Endodermal cell (in vitro differentiated cells): ENCODE results near the gene PCSK1. TPM values are rescaled to one million over a fixed set of nuclear protein-coding genes. Genes with fewer than 3 reads are reported as not detected.

ENCODE experiments used
- DNase-seq: peaks from one replicate; pipeline ENCODE4 v3.0.0-alpha.2; 2017
- H3K27ac ChIP-seq: 2 replicates; pipeline ENCODE4 v1.5.1; 2013; ENCODE audit warnings: mild to moderate bottlenecking, low read depth, low read length, moderate library complexity
- H3K27me3 ChIP-seq: 2 replicates; pipeline ENCODE4 v1.6.1; 2013; ENCODE audit warnings: mild to moderate bottlenecking, low read length, moderate library complexity; ENCODE audit not compliant: insufficient read depth, control insufficient read depth, poor library complexity, severe bottlenecking
- H3K36me3 ChIP-seq: 2 replicates; pipeline ENCODE4 v1.7.0; 2013; ENCODE audit warnings: mild to moderate bottlenecking, low read length, moderate library complexity; ENCODE audit not compliant: control insufficient read depth, insufficient read depth
- H3K4me1 ChIP-seq: one replicate; pipeline ENCODE4 v1.7.0; 2013; ENCODE audit warnings: low read length; ENCODE audit not compliant: control insufficient read depth, insufficient read depth
- H3K4me3 ChIP-seq: 2 replicates; pipeline ENCODE4 v1.5.1; 2013; ENCODE audit warnings: mild to moderate bottlenecking, low read length, moderate library complexity
- H3K9ac ChIP-seq: 2 replicates; pipeline ENCODE4 v1.6.1; 2013; ENCODE audit warnings: mild to moderate bottlenecking, low read length, moderate library complexity; ENCODE audit not compliant: poor library complexity, severe bottlenecking; ENCODE audit errors: extremely low read depth
- H3K9me3 ChIP-seq: 2 replicates; pipeline ENCODE4 v1.6.1; 2013; ENCODE audit warnings: mild to moderate bottlenecking, low read length, moderate library complexity; ENCODE audit not compliant: control insufficient read depth
- H3K27ac Mint-ChIP-seq: 2 replicates; pipeline ENCODE4 v1.8.0; 2020; ENCODE audit warnings: mixed read lengths
- H3K27me3 Mint-ChIP-seq: 2 replicates; pipeline ENCODE4 v1.8.0; 2021; ENCODE audit warnings: mild to moderate bottlenecking, mixed read lengths; ENCODE audit not compliant: insufficient read depth
- H3K36me3 Mint-ChIP-seq: 2 replicates; pipeline ENCODE4 v1.8.0; 2020; ENCODE audit warnings: low read depth, mixed read lengths
- H3K4me1 Mint-ChIP-seq: 2 replicates; pipeline ENCODE4 v1.8.0; 2020; ENCODE audit warnings: mixed read lengths
- H3K4me3 Mint-ChIP-seq: 2 replicates; pipeline ENCODE4 v1.8.0; 2020; ENCODE audit warnings: mild to moderate bottlenecking, moderate library complexity, mixed read lengths
- H3K9me3 Mint-ChIP-seq: 2 replicates; pipeline ENCODE4 v1.8.0; 2020; ENCODE audit warnings: mild to moderate bottlenecking, mixed read lengths
- WGBS, 2 experiments: methylation state at CpG; one replicate each; pipeline versions ENCODE4 v1.1.5 to v1.1.7; 2013; ENCODE audit warnings: missing lambda C conversion rate in 2 of 2, mixed read lengths in 1 of 2; ENCODE audit not compliant: insufficient coverage in 1 of 2, insufficient read length in 1 of 2; 5-methylcytosine and 5-hydroxymethylcytosine counted together
- total RNA-seq, 2 donors: library from RNA; stranded (reverse); fragmentation: NEBNext Ultra II Directional in 1 of 2; extraction: Animal tissue kit (Norgen Biotek cat#: 25700) in 1 of 2; gene quantifications; 2 replicates in 1 of 2; 3 replicates in 1 of 2; pipeline ENCODE4 v1.2.1, GENCODE V29; 2021
- TF ChIP-seq, protein P1 (sequence below): fragments of 200-600 bp; sonication (generic); conservative IDR thresholded peaks from 2 replicates; pipeline ENCODE4 v1.5.0; 2021; ENCODE audit warnings: antibody characterized with exemption, mild to moderate bottlenecking

Gene PCSK1
- total RNA-seq, 2 donors from 2014 or later = not detected

DNA sequence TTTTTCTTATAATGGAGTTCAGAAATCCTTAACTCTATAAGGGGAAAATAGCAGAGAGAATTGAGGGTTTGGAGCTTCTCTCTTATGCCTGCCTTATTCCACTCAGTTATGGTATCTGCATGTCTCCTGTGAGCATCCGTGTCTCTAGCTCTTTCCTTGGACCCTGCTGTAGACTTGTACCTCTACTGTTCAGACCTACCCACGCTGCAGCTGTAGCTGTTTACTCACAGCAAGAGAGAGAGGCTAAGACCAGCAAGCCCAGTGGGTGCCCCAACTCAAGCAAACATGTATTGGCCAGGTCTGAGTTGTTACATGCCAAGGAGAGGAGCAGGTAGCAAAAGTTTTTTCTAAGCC lies 7.1 kb upstream of the PCSK1 start:
- Mint-ChIP-seq H3K4me3 (no peak overlapping the region), H3K4me1 (no peaks in the 10 kb centered on the region), H3K36me3 (no peaks in the 10 kb centered on the region), H3K27me3 (no peaks in the 10 kb centered on the region), H3K27ac (no peak overlapping the region), H3K9me3 (no peaks in the 10 kb centered on the region)
- H3K4me3 ChIP-seq = no peak overlapping the region
- WGBS, 2 experiments = 83 to 100% methylated on average over 1 to 2 of the region's 2 CpGs
- TF ChIP-seq, protein P1, sequence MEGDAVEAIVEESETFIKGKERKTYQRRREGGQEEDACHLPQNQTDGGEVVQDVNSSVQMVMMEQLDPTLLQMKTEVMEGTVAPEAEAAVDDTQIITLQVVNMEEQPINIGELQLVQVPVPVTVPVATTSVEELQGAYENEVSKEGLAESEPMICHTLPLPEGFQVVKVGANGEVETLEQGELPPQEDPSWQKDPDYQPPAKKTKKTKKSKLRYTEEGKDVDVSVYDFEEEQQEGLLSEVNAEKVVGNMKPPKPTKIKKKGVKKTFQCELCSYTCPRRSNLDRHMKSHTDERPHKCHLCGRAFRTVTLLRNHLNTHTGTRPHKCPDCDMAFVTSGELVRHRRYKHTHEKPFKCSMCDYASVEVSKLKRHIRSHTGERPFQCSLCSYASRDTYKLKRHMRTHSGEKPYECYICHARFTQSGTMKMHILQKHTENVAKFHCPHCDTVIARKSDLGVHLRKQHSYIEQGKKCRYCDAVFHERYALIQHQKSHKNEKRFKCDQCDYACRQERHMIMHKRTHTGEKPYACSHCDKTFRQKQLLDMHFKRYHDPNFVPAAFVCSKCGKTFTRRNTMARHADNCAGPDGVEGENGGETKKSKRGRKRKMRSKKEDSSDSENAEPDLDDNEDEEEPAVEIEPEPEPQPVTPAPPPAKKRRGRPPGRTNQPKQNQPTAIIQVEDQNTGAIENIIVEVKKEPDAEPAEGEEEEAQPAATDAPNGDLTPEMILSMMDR = no peak
- H3K27me3 ChIP-seq = no peaks in the 10 kb centered on the region
- H3K36me3 ChIP-seq = no peaks in the 10 kb centered on the region
- DNase-seq = no peak
- no peaks in the 10 kb centered on the region for H3K9me3 ChIP-seq
- no peak overlapping the region for H3K9ac ChIP-seq
- no peaks in the 10 kb centered on the region for H3K4me1 ChIP-seq
- H3K27ac ChIP-seq = no peak overlapping the region

DNA sequence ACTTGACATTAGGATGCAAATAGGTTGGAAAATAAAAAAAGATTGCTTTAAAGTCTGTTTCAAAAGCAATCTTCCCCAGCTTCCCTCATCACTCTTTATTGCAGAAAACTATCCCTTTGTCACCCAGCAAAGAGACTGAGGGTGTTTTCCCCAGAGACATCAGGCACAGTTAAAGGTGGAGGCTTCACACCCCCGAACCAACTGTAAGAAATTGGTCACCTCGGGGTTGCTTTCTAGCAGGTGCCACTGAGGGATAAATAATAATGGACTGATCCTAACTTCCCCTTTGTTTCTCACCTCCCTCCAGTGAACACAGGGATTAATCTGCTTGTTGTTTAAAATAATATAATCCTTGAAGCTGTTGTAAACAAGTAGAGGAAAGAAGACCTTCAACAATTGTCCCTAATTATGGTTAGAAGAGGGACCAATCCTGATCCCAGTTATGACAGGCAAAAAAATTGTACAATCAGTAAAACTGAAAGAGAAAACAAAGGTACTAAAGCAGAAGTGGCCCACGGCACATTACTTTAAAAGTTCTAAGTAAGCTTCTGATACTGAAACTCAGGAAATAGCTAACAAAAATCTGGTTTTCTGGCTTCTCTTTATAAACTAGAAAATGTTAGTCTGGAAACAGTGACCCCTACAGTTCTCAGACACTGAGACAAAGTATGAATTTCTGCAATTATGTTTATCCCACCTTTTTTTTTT lies 6.6 kb upstream of the PCSK1 start:
- H3K9me3 Mint-ChIP-seq = no peaks in the 10 kb centered on the region
- TF ChIP-seq, protein P1 = no peak
- peaks cover 3% of the 10 kb centered on the region for H3K4me1 Mint-ChIP-seq
- H3K36me3 Mint-ChIP-seq = no peaks in the 10 kb centered on the region
- H3K4me1 ChIP-seq = peaks cover 2% of the 10 kb centered on the region
- no peak overlapping the region for H3K4me3 Mint-ChIP-seq
- H3K27ac Mint-ChIP-seq = no peak overlapping the region
- H3K4me3 ChIP-seq = no peak overlapping the region
- no peaks in the 10 kb centered on the region for H3K9me3 ChIP-seq
- no peak overlapping the region for H3K27ac ChIP-seq
- H3K27me3 Mint-ChIP-seq = peaks cover 2% of the 10 kb centered on the region
- H3K36me3 ChIP-seq = no peaks in the 10 kb centered on the region
- H3K27me3 ChIP-seq = peaks cover 2% of the 10 kb centered on the region
- H3K9ac ChIP-seq = no peak overlapping the region
- 80 to 100% methylated on average over 1 to 3 of the region's 3 CpGs for WGBS, 2 experiments
- no peak for DNase-seq

DNA sequence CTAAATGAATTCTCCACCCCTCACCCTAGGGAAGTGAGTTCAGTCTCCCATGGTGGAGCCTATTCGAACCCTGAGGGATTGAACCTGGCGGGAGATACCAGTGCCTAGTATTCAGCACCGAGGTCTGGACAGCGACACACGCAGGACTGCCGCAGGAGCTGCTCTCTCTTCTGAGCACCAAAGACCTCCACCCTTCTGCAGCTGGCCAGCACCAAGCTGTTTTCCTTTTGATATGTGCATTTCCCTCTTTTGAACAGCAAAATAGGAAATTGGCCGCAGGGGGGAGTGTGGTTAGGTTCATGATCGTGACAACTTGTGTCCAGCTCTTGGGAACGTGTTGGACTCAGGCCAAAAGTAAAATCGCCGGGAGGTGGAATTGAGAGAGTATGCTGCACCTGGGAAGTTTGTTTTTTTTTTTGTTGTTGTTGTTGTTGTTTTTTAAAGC lies 1.2 kb upstream of the PCSK1 start:
- TF ChIP-seq, protein P1 = no peak
- peak overlapping the region; percentile 4 for H3K4me3 Mint-ChIP-seq
- H3K27ac Mint-ChIP-seq = no peak overlapping the region
- H3K36me3 ChIP-seq = no peaks in the 10 kb centered on the region
- no peaks in the 10 kb centered on the region for H3K36me3 Mint-ChIP-seq
- H3K9me3 Mint-ChIP-seq = no peaks in the 10 kb centered on the region
- H3K4me3 ChIP-seq = no peak overlapping the region
- peaks cover 49% of the 10 kb centered on the region for H3K27me3 Mint-ChIP-seq
- H3K9ac ChIP-seq = no peak overlapping the region
- H3K4me1 Mint-ChIP-seq = peaks cover 21% of the 10 kb centered on the region
- peak; percentile 96 for DNase-seq
- WGBS, 2 experiments = 0 to 3% methylated on average over 1 to 11 of the region's 11 CpGs
- H3K9me3 ChIP-seq = no peaks in the 10 kb centered on the region
- peaks cover 52% of the 10 kb centered on the region for H3K27me3 ChIP-seq
- H3K27ac ChIP-seq = no peak overlapping the region
- H3K4me1 ChIP-seq = peaks cover 6% of the 10 kb centered on the region
